A549 (cell line): ENCODE data around the gene LHFPL2.

Experiments
- BCL3 ChIP-seq: fragments of >200 bp; sonication (Bioruptor Twin); formaldehyde crosslinking; IDR thresholded peaks from 3 replicates; pipeline ENCODE4 v1.6.1; 2016
- PHF8 ChIP-seq: fragments of 200-600 bp; sonication (generic); IDR thresholded peaks from 2 replicates; pipeline ENCODE4 v1.6.1; 2016; ENCODE audit warnings: low read depth, mild to moderate bottlenecking, antibody characterized with exemption, moderate library complexity, borderline replicate concordance
- POLR2A ChIP-seq: IDR thresholded peaks from 2 replicates; pipeline ENCODE4 v1.6.1; 2012; ENCODE audit warnings: mild to moderate bottlenecking, low read length
- USF2 ChIP-seq: fragments of 450-650 bp; IDR thresholded peaks from 2 replicates; pipeline ENCODE4 v1.6.1; 2014; ENCODE audit warnings: antibody characterized with exemption
- TF ChIP-seq, protein P1 (sequence below): fragments of >200 bp; sonication (Bioruptor Twin); formaldehyde crosslinking; IDR thresholded peaks from 3 replicates; pipeline ENCODE4 v1.5.1; 2016

DNA sequence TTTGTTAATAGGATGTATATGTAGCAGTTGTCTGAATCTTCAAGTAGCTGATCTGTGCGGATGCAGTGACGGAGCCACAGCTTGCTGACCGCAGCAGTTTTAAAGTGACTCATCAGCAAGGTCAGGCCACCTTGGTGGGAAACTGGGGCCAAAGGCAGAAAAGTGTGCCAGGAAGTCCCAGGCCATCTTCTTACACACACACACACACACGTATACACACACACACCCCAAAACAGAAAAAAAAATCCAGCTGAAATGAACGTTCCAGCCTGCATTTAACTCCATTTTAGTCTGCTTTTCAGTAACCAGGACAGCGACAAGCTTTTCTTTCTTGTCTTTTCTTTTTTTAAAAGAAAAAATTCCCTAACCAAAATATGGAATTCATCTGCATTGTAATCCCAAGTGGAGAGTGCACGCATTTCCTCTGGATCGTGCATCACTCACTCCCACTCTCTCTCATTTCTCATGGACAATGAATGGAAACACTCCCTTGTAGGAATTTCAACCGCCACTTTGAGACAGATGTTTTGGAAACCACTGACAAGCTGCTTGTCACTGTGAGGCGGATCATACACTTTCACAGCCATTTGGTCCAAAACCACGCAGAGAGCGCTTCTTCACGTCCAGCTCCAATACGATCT, 103.9 kb downstream of the LHFPL2 start:
- TF ChIP-seq USF2 (no peak), BCL3 (no peak), PHF8 (no peak), POLR2A (no peak)
- TF ChIP-seq, protein P1, sequence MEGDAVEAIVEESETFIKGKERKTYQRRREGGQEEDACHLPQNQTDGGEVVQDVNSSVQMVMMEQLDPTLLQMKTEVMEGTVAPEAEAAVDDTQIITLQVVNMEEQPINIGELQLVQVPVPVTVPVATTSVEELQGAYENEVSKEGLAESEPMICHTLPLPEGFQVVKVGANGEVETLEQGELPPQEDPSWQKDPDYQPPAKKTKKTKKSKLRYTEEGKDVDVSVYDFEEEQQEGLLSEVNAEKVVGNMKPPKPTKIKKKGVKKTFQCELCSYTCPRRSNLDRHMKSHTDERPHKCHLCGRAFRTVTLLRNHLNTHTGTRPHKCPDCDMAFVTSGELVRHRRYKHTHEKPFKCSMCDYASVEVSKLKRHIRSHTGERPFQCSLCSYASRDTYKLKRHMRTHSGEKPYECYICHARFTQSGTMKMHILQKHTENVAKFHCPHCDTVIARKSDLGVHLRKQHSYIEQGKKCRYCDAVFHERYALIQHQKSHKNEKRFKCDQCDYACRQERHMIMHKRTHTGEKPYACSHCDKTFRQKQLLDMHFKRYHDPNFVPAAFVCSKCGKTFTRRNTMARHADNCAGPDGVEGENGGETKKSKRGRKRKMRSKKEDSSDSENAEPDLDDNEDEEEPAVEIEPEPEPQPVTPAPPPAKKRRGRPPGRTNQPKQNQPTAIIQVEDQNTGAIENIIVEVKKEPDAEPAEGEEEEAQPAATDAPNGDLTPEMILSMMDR = no peak
